ENCODE data around the gene DEFB116.

- TF ChIP-seq CTCF (IDR thresholded peaks at IDR 0.05) (no peak), EP300 (IDR thresholded peaks at IDR 0.05) (no peak), POLR2A (IDR thresholded peaks at IDR 0.05) (no peak)
These were observed 48.0 kb downstream of the DEFB116 start for GRCh38 chr20:31260326-31260932.

Measured in ovary (tissue), 3 donors.